Adrenal gland (tissue), 12 donors: ENCODE data around the gene EIF4A3. TPM values are rescaled to one million over a fixed set of nuclear protein-coding genes. Genes with fewer than 3 reads are reported as not detected.

Source experiments
- DNase-seq, 7 donors: peaks; one replicate each; pipeline ENCODE4 v3.0.0-alpha.2; 2019 to 2020
- H3K27ac ChIP-seq, 5 donors: fragments of 200-600 bp; sonication (generic) in 4 of 5; 1 replicate in 3 of 5; 2 replicates in 2 of 5; pipeline versions ENCODE4 v1.5.1 to v1.8.0; 2016 to 2020; ENCODE audit warnings: mild to moderate bottlenecking in 1 of 5
- H3K27me3 ChIP-seq: fragments of 200-600 bp; 2 replicates; pipeline ENCODE4 v1.8.0; 2021
- H3K36me3 ChIP-seq, 2 donors: fragments of 200-600 bp; replicated peaks in 1 of 2; 1 replicate in 1 of 2; 2 replicates in 1 of 2; pipeline versions ENCODE4 v1.5.1 to v1.8.0; 2018 to 2022
- H3K4me1 ChIP-seq, 2 donors: fragments of 200-600 bp; replicated peaks in 1 of 2; 1 replicate in 1 of 2; 2 replicates in 1 of 2; pipeline versions ENCODE4 v1.5.1 to v1.8.0; 2018 to 2021
- H3K4me3 ChIP-seq, 4 donors: fragments of 200-600 bp; sonication (generic) in 3 of 4; one replicate each; pipeline ENCODE4 v1.5.1; 2016 to 2018
- H3K9me3 ChIP-seq, 3 donors: fragments of 200-600 bp; sonication (generic) in 1 of 3; replicated peaks in 1 of 3; 1 replicate in 2 of 3; 2 replicates in 1 of 3; pipeline versions ENCODE4 v1.5.1 to v1.8.0; 2016 to 2021
- CTCF ChIP-seq, 6 experiments: fragments of 450-650 bp in 4 of 6; fragments of 200-600 bp in 2 of 6; sonication (generic) in 1 of 6; IDR thresholded peaks; 1 replicate in 5 of 6; 2 replicates in 1 of 6; pipeline versions ENCODE4 v1.5.1 to v1.8.0; 2016 to 2021; ENCODE audit warnings: antibody characterized with exemption in 6 of 6, mild to moderate bottlenecking in 2 of 6, moderate library complexity in 1 of 6
- POLR2A ChIP-seq, 2 donors: fragments of 450-650 bp; IDR thresholded peaks; one replicate each; pipeline ENCODE4 v1.6.1; 2017; ENCODE audit warnings: antibody characterized with exemption in 2 of 2, mild to moderate bottlenecking in 2 of 2, moderate library complexity in 1 of 2
- WGBS, 4 donors: extraction: QIAGEN DNeasy Blood & Tissue Kit in 2 of 4; methylation state at CpG; one replicate each; pipeline versions ENCODE4 v1.1.5 to v1.1.7; 2013 to 2017; 5-methylcytosine and 5-hydroxymethylcytosine counted together
- intact Hi-C, 2 donors: fragments of 100-400 bp; cut with DNase I; formaldehyde crosslinking; loops; one replicate each; pipeline versions ENCODE4 v1.14.1 to v1.15.0; 2022 to 2023
- polyA plus RNA-seq, 3 donors: library from polyadenylated mRNA; stranded (reverse); fragments of 200-250 nt in 2 of 3; fragments of 350-450 nt in 1 of 3; fragmentation: Illumina TruSeq in 1 of 3; extraction: RNeasy Lipid Tissue Mini Kit (QIAGEN cat#74804) in 1 of 3; gene quantifications; one replicate each; pipeline ENCODE4 v1.2.3, GENCODE V29; 2013 to 2014
- total RNA-seq, 9 donors: library from RNA; depleted of rRNA in 4 of 9; stranded (reverse); fragments of >200 nt in 4 of 9; fragments of 120-200 nt in 1 of 9; fragmentation: NEBNext Ultra II Directional in 1 of 9; extraction: Animal tissue kit (Norgen Biotek cat#: 25700) in 1 of 9; gene quantifications; one replicate each; pipeline versions ENCODE4 v1.1.0 to v1.2.4, GENCODE V29; 2013 to 2023
- donor health status: healthy with polysubstance abuse.
- donor health status: Bipolar disorder and iron deficiency.
- donor health status: DM: yes; HTN: yes; CAD: no.
- donor health status: DM: no; HTN: no; CAD: no.
- donor health status: DM: no; HTN: no; CAD: no.
- donor health status: DM: yes; HTN: yes; CAD: no.

The EIF4A3 gene
- total and polyA plus RNA-seq, 12 donors = 31.0 to 161 (median 81.0) TPM

GRCh38 chr17:80116276-80116920 is 30.5 kb downstream of the EIF4A3 start:
- intact Hi-C loops = no loop called here
- Histone ChIP-seq H3K4me1 (no peaks in the 10 kb centered on the region), H3K36me3 (no peaks in the 10 kb centered on the region), H3K4me3 (no peak overlapping the region), H3K27me3 (no peaks in the 10 kb centered on the region), H3K27ac (no peak overlapping the region), H3K9me3 (no peaks in the 10 kb centered on the region)
- WGBS, 4 donors = 79 to 89% (median 87%) methylated on average over 15 to 16 of the region's 16 CpGs
- DNase-seq = peak in 1 of 7 donors; percentile 14
- TF ChIP-seq POLR2A (IDR thresholded peaks at IDR 0.05) (no peak), CTCF (IDR thresholded peaks at IDR 0.05) (no peak)

- TF ChIP-seq POLR2A (IDR thresholded peaks at IDR 0.05) (no peak), CTCF (IDR thresholded peaks at IDR 0.05) (no peak)
- Histone ChIP-seq H3K4me1 (no peaks in the 10 kb centered on the region), H3K27me3 (no peaks in the 10 kb centered on the region), H3K36me3 (no peaks in the 10 kb centered on the region), H3K27ac (no peak overlapping the region), H3K4me3 (no peak overlapping the region), H3K9me3 (no peaks in the 10 kb centered on the region)
- intact Hi-C loops = no loop called here
- peak in 1 of 7 donors; percentile 2 for DNase-seq
- WGBS, 4 donors = 91 to 98% (median 93%) methylated on average over 8 of the region's 8 CpGs
Observed at GRCh38 chr17:80115159-80115558, 31.8 kb downstream of the EIF4A3 start.

GRCh38 chr17:80114758-80115157 is 32.2 kb downstream of the EIF4A3 start:
- WGBS, 4 donors = 81 to 96% (median 91%) methylated on average over 7 of the region's 7 CpGs
- H3K9me3 ChIP-seq = no peaks in the 10 kb centered on the region
- no peaks in the 10 kb centered on the region for H3K27me3 ChIP-seq
- no peak for TF ChIP-seq POLR2A (IDR thresholded peaks at IDR 0.05)
- no peak for TF ChIP-seq CTCF (IDR thresholded peaks at IDR 0.05)
- no peaks in the 10 kb centered on the region for H3K36me3 ChIP-seq
- intact Hi-C loops = no loop called here
- H3K4me1 ChIP-seq = no peaks in the 10 kb centered on the region
- no peak for DNase-seq
- H3K4me3 ChIP-seq = no peak overlapping the region
- no peak overlapping the region for H3K27ac ChIP-seq

GRCh38 chr17:80113033-80113484 is 33.9 kb downstream of the EIF4A3 start:
- peaks cover 0 to 5% of the 10 kb centered on the region in 2 donors for H3K36me3 ChIP-seq
- no peaks in the 10 kb centered on the region for H3K4me1 ChIP-seq
- 85 to 100% (median 92%) methylated on average over 2 to 20 of the region's 20 CpGs for WGBS, 4 donors
- intact Hi-C loops = no loop called here
- TF ChIP-seq CTCF (IDR thresholded peaks at IDR 0.05) = no peak
- no peak for TF ChIP-seq POLR2A (IDR thresholded peaks at IDR 0.05)
- peak in 1 of 7 donors; percentile 13 for DNase-seq
- H3K4me3 ChIP-seq = no peak overlapping the region
- no peaks in the 10 kb centered on the region for H3K9me3 ChIP-seq
- H3K27ac ChIP-seq = no peak overlapping the region
- H3K27me3 ChIP-seq = no peaks in the 10 kb centered on the region
